H1 (cell line): Measurements from ENCODE around the gene FBP1. TPM values are rescaled to one million over a fixed set of nuclear protein-coding genes. Genes with fewer than 3 reads are reported as not detected.

ENCODE experiments used
- CTCF ChIA-PET: fragments of 300-600 bp; sonication (Branson Sonifier 250); formaldehyde crosslinking; loops from one replicate; lab custom pipeline; 2021; ENCODE audit not compliant: partially characterized antibody; lab: Charles Lee
- POLR2A ChIA-PET: fragments of 300-600 bp; sonication (Branson Sonifier 250); formaldehyde crosslinking; loops from one replicate; lab custom pipeline; 2021; ENCODE audit warnings: inconsistent platforms; ENCODE audit not compliant: partially characterized antibody; lab: Charles Lee
- DNase-seq, 2 experiments: peaks; one replicate each; pipeline versions ENCODE4 v3.0.0 to v3.0.0-alpha.2; 2010 to 2022; ENCODE audit warnings: low spot score in 2 of 2, low read depth in 1 of 2, mixed read lengths in 1 of 2
- FAIRE-seq: peaks from 2 replicates; lab custom pipeline; 2011; peaks lifted over from hg19 to GRCh38; lab: Jason Lieb, UNC
- H2AFZ ChIP-seq: 2 replicates; pipeline ENCODE4 v1.8.1; 2012; ENCODE audit warnings: low read length, inconsistent platforms
- H2AK5ac ChIP-seq: 2 replicates; pipeline ENCODE4 v1.6.1; 2013; ENCODE audit warnings: low read depth, low read length
- H2BK120ac ChIP-seq: replicated peaks from 2 replicates; pipeline ENCODE3; 2013; ENCODE audit warnings: low read depth, low read length, inconsistent platforms
- H2BK12ac ChIP-seq: 2 replicates; pipeline ENCODE4 v1.6.1; 2013; ENCODE audit warnings: low read depth, low read length
- H2BK15ac ChIP-seq: 2 replicates; pipeline ENCODE4 v1.6.1; 2013; ENCODE audit warnings: low read length
- H2BK20ac ChIP-seq: 2 replicates; pipeline ENCODE4 v1.6.1; 2013; ENCODE audit warnings: low read length
- H2BK5ac ChIP-seq: 2 replicates; pipeline ENCODE4 v1.6.1; 2013; ENCODE audit warnings: low read depth, low read length
- H3K14ac ChIP-seq: 2 replicates; pipeline ENCODE4 v1.6.1; 2013; ENCODE audit warnings: inconsistent platforms; ENCODE audit not compliant: insufficient read length
- H3K18ac ChIP-seq: 2 replicates; pipeline ENCODE4 v1.6.1; 2013; ENCODE audit warnings: low read length; ENCODE audit errors: extremely low read depth
- H3K23ac ChIP-seq: 2 replicates; pipeline ENCODE4 v1.6.1; 2013; ENCODE audit warnings: inconsistent platforms; ENCODE audit not compliant: insufficient read length
- H3K23me2 ChIP-seq: 2 replicates; pipeline ENCODE4 v1.6.1; 2013; ENCODE audit warnings: low read depth, low read length
- H3K27ac ChIP-seq: 2 replicates; pipeline ENCODE4 v1.6.1; 2011; ENCODE audit warnings: low read depth, low read length, inconsistent platforms
- H3K27me3 ChIP-seq, 4 experiments: replicated peaks in 1 of 4; 1 replicate in 1 of 4; 2 replicates in 3 of 4; pipeline versions ENCODE4 v1.6.1 to v1.8.1; 2011 to 2013; ENCODE audit warnings: low read length in 3 of 4, mild to moderate bottlenecking in 3 of 4, inconsistent platforms in 2 of 4, mixed read lengths in 2 of 4, moderate library complexity in 1 of 4; ENCODE audit not compliant: control insufficient read depth in 3 of 4, insufficient read depth in 3 of 4; ENCODE audit errors: extremely low read depth in 1 of 4
- H3K36me3 ChIP-seq, 4 experiments: 2 replicates each; pipeline versions ENCODE4 v1.6.1 to v1.8.1; 2011 to 2013; ENCODE audit warnings: mild to moderate bottlenecking in 4 of 4, low read length in 3 of 4, moderate library complexity in 2 of 4, control low read depth in 1 of 4, inconsistent platforms in 1 of 4; ENCODE audit not compliant: insufficient read depth in 4 of 4, control insufficient read depth in 2 of 4
- H3K4ac ChIP-seq: replicated peaks from 2 replicates; pipeline ENCODE3; 2013; ENCODE audit warnings: low read length, low read depth, mixed read lengths, inconsistent platforms; ENCODE audit not compliant: insufficient read length
- H3K4me1 ChIP-seq, 4 experiments: replicated peaks in 1 of 4; 1 replicate in 1 of 4; 2 replicates in 3 of 4; pipeline versions ENCODE4 v1.6.1 to v1.8.1; 2011 to 2013; ENCODE audit warnings: low read length in 3 of 4, inconsistent platforms in 2 of 4, mixed read lengths in 1 of 4; ENCODE audit not compliant: insufficient read depth in 4 of 4, control insufficient read depth in 3 of 4
- H3K4me2 ChIP-seq, 2 experiments: 2 replicates each; pipeline versions ENCODE4 v1.6.1 to v1.8.1; 2011 to 2013; ENCODE audit warnings: low read depth in 2 of 2, low read length in 2 of 2, control low read depth in 1 of 2, inconsistent platforms in 1 of 2, mild to moderate bottlenecking in 1 of 2; ENCODE audit not compliant: insufficient read depth in 1 of 2
- H3K4me3 ChIP-seq, 4 experiments: fragments of 200-600, 300-600 bp in 1 of 4; sonication (generic), shearing (Covaris generic), sonication (Bioruptor Twin) in 1 of 4; 2 replicates each; pipeline versions ENCODE4 v1.5.1 to v1.8.1; 2011 to 2016; ENCODE audit warnings: low read length in 4 of 4, low read depth in 3 of 4, control low read depth in 2 of 4, inconsistent platforms in 2 of 4, mild to moderate bottlenecking in 2 of 4, mixed read lengths in 1 of 4, moderate library complexity in 1 of 4; ENCODE audit not compliant: insufficient read depth in 2 of 4; ENCODE audit errors: extremely low read depth in 1 of 4
- H3K56ac ChIP-seq: replicated peaks from 2 replicates; pipeline ENCODE3; 2013; ENCODE audit warnings: low read depth, mild to moderate bottlenecking, mixed read lengths, low read length, inconsistent platforms; ENCODE audit not compliant: insufficient read length
- H3K79me1 ChIP-seq: 2 replicates; pipeline ENCODE4 v1.6.1; 2013; ENCODE audit warnings: low read depth, low read length, control low read depth
- H3K79me2 ChIP-seq, 2 experiments: 2 replicates each; pipeline versions ENCODE4 v1.6.1 to v1.8.1; 2012 to 2013; ENCODE audit warnings: low read length in 2 of 2, mild to moderate bottlenecking in 2 of 2, inconsistent platforms in 1 of 2; ENCODE audit not compliant: insufficient read depth in 2 of 2, control insufficient read depth in 1 of 2
- H3K9ac ChIP-seq, 4 experiments: replicated peaks in 1 of 4; 1 replicate in 1 of 4; 2 replicates in 3 of 4; pipeline versions ENCODE4 v1.6.1 to v1.8.1; 2011 to 2013; ENCODE audit warnings: low read depth in 3 of 4, low read length in 3 of 4, control low read depth in 2 of 4, mild to moderate bottlenecking in 2 of 4, moderate library complexity in 2 of 4, inconsistent platforms in 1 of 4; ENCODE audit errors: extremely low read depth in 1 of 4
- H3K9me3 ChIP-seq, 2 experiments: 2 replicates each; pipeline versions ENCODE4 v1.6.1 to v1.8.1; 2012 to 2013; ENCODE audit warnings: mild to moderate bottlenecking in 2 of 2, moderate library complexity in 2 of 2, control low read depth in 1 of 2, inconsistent platforms in 1 of 2, low read depth in 1 of 2, low read length in 1 of 2, mixed read lengths in 1 of 2; ENCODE audit not compliant: insufficient read depth in 2 of 2
- H4K20me1 ChIP-seq, 2 experiments: replicated peaks in 1 of 2; 2 replicates each; pipeline versions ENCODE3 to v1.8.1; 2011 to 2013; ENCODE audit warnings: inconsistent platforms in 2 of 2, low read length in 2 of 2, mild to moderate bottlenecking in 1 of 2; ENCODE audit not compliant: insufficient read depth in 2 of 2, control insufficient read depth in 1 of 2
- H4K5ac ChIP-seq: 2 replicates; pipeline ENCODE4 v1.6.1; 2013; ENCODE audit warnings: low read length, low read depth, mixed read lengths, inconsistent platforms; ENCODE audit not compliant: insufficient read length
- H4K8ac ChIP-seq: 2 replicates; pipeline ENCODE4 v1.8.0; 2013; ENCODE audit warnings: mild to moderate bottlenecking, moderate library complexity, low read length, inconsistent platforms; ENCODE audit not compliant: insufficient read depth; ENCODE audit errors: extremely low read depth
- H4K91ac ChIP-seq: replicated peaks from 2 replicates; pipeline ENCODE3; 2013; ENCODE audit warnings: low read length, mixed read lengths, inconsistent platforms; ENCODE audit not compliant: insufficient read length
- EP300 ChIP-seq, 2 experiments: IDR thresholded peaks; 1 replicate in 1 of 2; 2 replicates in 1 of 2; pipeline ENCODE4 v1.6.1; 2011 to 2012; ENCODE audit warnings: low read depth in 2 of 2, low read length in 2 of 2, mild to moderate bottlenecking in 2 of 2, borderline replicate concordance in 1 of 2, inconsistent platforms in 1 of 2, moderate library complexity in 1 of 2
- POU5F1 ChIP-seq: IDR thresholded peaks from 2 replicates; pipeline ENCODE4 v1.6.1; 2011; ENCODE audit warnings: low read depth, mild to moderate bottlenecking, low read length, moderate library complexity
- RNF2 ChIP-seq: fragments of 200-900, 300-1000 bp; sonication (generic); IDR thresholded peaks from 2 replicates; pipeline ENCODE4 v1.7.1; 2016; ENCODE audit warnings: borderline replicate concordance, low read depth, mild to moderate bottlenecking, antibody characterized with exemption, low read length; ENCODE audit not compliant: poor library complexity, severe bottlenecking; ENCODE audit errors: missing control alignments
- TCF12 ChIP-seq: IDR thresholded peaks from 2 replicates; pipeline ENCODE4 v1.6.1; 2011; ENCODE audit warnings: low read depth, mild to moderate bottlenecking, low read length
- WGBS, 2 experiments: shearing (Covaris generic) in 1 of 2; methylation state at CpG; one replicate each; pipeline versions ENCODE4 v1.1.6 to v1.1.7; 2013 to 2015; ENCODE audit warnings: low lambda C conversion rate in 2 of 2, mixed read lengths in 2 of 2, inconsistent platforms in 1 of 2, low coverage in 1 of 2, missing lambda C conversion rate in 1 of 2; ENCODE audit not compliant: insufficient replicate concordance in 2 of 2, insufficient coverage in 1 of 2, insufficient read length in 1 of 2; ENCODE audit errors: extremely low coverage in 1 of 2, missing lambda C conversion rate in 1 of 2; 5-methylcytosine and 5-hydroxymethylcytosine counted together
- polyA plus RNA-seq, 7 experiments: library from polyadenylated mRNA; depleted of rRNA in 3 of 7; stranded (reverse) in 5 of 7; unstranded in 2 of 7; fragments of >200 nt in 5 of 7; fragments of 200-250 nt in 2 of 7; gene quantifications; 1 replicate in 5 of 7; 2 replicates in 1 of 7; 4 replicates in 1 of 7; pipeline versions ENCODE4 v1.2.1 to v1.2.3, GENCODE V29; 2011 to 2013; ENCODE audit warnings: missing spikeins in 2 of 7, mixed read lengths in 2 of 7
- total RNA-seq: library from RNA; stranded (reverse); fragmentation: NEBNext Ultra II Directional; extraction: Animal tissue kit (Norgen Biotek cat#: 25700); gene quantifications from 2 replicates; pipeline ENCODE4 v1.2.1, GENCODE V29; 2021

Gene FBP1
- total and polyA plus RNA-seq, 2 of the 8 experiments (the other 6 are each of a cell fraction or from before 2014, with no cell fraction given): 1.0 to 4.1 TPM

DNA sequence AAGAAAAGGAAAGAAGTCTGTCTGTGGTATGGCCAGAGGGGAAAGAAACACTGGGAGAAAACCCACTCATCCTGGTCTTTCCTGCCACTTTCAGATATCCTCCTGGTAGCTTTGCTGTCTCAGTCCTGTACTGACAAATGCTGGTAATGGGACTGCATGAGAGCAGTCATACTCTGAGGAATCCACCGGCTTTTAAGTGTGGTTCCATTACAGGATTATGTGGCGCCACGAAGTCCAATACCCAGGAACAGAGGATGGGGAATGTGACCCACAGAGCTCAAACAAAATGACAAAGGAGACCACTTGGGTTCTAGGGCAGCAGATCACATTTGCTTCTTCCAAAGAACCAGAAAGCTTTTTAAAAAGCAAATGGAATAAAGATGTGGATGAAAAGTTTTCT is 26.3 kb upstream of the FBP1 start:
- FAIRE-seq: no peak
- 0 out of 7 replicates have a peak, but pooled peaks cover 0 to 2% (median 0%) of the 10 kb centered on the region in 4 experiments for H3K4me1 ChIP-seq
- H2BK15ac ChIP-seq: no peak overlapping the region
- H2BK20ac ChIP-seq: no peak overlapping the region
- no peak overlapping the region for H4K5ac ChIP-seq
- no peak overlapping the region for H3K4me2 ChIP-seq
- POLR2A ChIA-PET: no interaction called here
- no peak overlapping the region for H3K56ac ChIP-seq
- no peak overlapping the region for H3K27ac ChIP-seq
- H2BK12ac ChIP-seq: no peak overlapping the region
- H4K91ac ChIP-seq: no peak overlapping the region
- no peak overlapping the region for H2BK120ac ChIP-seq
- no peak overlapping the region for H3K14ac ChIP-seq
- H3K18ac ChIP-seq: no peak overlapping the region
- H3K23me2 ChIP-seq: no peaks in the 10 kb centered on the region
- no peaks in the 10 kb centered on the region; a peak in 1 of 4 replicates for H3K9me3 ChIP-seq
- H2BK5ac ChIP-seq: no peak overlapping the region
- no peak overlapping the region for H2AFZ ChIP-seq
- no peak overlapping the region for H3K9ac ChIP-seq
- no peaks in the 10 kb centered on the region for H4K20me1 ChIP-seq
- H2AK5ac ChIP-seq: no peak overlapping the region
- no peak overlapping the region for H3K4me3 ChIP-seq
- H4K8ac ChIP-seq: no peak overlapping the region
- WGBS, 2 experiments: 92% methylated on average over 3 of the region's 3 CpGs; no CpG with 5 or more reads in 1 of the 2 experiments
- no peak overlapping the region for H3K23ac ChIP-seq
- no peak overlapping the region for H3K4ac ChIP-seq
- no peaks in the 10 kb centered on the region for H3K36me3 ChIP-seq
- CTCF ChIA-PET: interaction anchor here (0.9 to 1.9 kb wide), 4 partner anchors 8 to 466 kb away, joined by 3 to 9 read pairs (median 4); no protein-coding TSS in a partner anchor
- no peaks in the 10 kb centered on the region for H3K27me3 ChIP-seq
- no peaks in the 10 kb centered on the region for H3K79me2 ChIP-seq
- DNase-seq: no peak
- H3K79me1 ChIP-seq: no peaks in the 10 kb centered on the region
- TF ChIP-seq EP300 (IDR thresholded peaks at IDR 0.05; ENCODE audit: borderline replicate concordance in 1 of 2, low read depth in 2 of 2, low read length in 2 of 2) (no peak), TCF12 (no peak), POU5F1 (no peak), RNF2 (no peak)
